Muscle layer of duodenum (tissue), 2 donors: ENCODE measurements around the gene HDC.

Experiments
- H3K27ac ChIP-seq: one replicate; pipeline ENCODE4 v1.7.0; 2013; ENCODE audit warnings: mild to moderate bottlenecking, low read length
- H3K27me3 ChIP-seq: one replicate; pipeline ENCODE4 v1.7.0; 2013; ENCODE audit warnings: low read depth, mild to moderate bottlenecking, control low read depth, low read length
- H3K36me3 ChIP-seq, 2 donors: one replicate each; pipeline ENCODE4 v1.7.0; 2013; ENCODE audit warnings: low read length in 2 of 2, control low read depth in 1 of 2, mild to moderate bottlenecking in 1 of 2; ENCODE audit not compliant: insufficient read depth in 2 of 2, control insufficient read depth in 1 of 2
- H3K4me1 ChIP-seq, 2 donors: one replicate each; pipeline ENCODE4 v1.7.0; 2013; ENCODE audit warnings: low read length in 2 of 2, mild to moderate bottlenecking in 2 of 2, control low read depth in 1 of 2, moderate library complexity in 1 of 2; ENCODE audit not compliant: insufficient read depth in 2 of 2, control insufficient read depth in 1 of 2
- H3K4me3 ChIP-seq, 2 donors: one replicate each; pipeline ENCODE4 v1.7.0; 2013; ENCODE audit warnings: low read length in 2 of 2, low read depth in 1 of 2, mild to moderate bottlenecking in 1 of 2
- H3K9me3 ChIP-seq, 2 donors: one replicate each; pipeline ENCODE4 v1.7.0; 2013; ENCODE audit warnings: low read length in 2 of 2, control low read depth in 1 of 2, mild to moderate bottlenecking in 1 of 2; ENCODE audit not compliant: control insufficient read depth in 1 of 2
- donor health status: healthy.

The HDC gene

DNA sequence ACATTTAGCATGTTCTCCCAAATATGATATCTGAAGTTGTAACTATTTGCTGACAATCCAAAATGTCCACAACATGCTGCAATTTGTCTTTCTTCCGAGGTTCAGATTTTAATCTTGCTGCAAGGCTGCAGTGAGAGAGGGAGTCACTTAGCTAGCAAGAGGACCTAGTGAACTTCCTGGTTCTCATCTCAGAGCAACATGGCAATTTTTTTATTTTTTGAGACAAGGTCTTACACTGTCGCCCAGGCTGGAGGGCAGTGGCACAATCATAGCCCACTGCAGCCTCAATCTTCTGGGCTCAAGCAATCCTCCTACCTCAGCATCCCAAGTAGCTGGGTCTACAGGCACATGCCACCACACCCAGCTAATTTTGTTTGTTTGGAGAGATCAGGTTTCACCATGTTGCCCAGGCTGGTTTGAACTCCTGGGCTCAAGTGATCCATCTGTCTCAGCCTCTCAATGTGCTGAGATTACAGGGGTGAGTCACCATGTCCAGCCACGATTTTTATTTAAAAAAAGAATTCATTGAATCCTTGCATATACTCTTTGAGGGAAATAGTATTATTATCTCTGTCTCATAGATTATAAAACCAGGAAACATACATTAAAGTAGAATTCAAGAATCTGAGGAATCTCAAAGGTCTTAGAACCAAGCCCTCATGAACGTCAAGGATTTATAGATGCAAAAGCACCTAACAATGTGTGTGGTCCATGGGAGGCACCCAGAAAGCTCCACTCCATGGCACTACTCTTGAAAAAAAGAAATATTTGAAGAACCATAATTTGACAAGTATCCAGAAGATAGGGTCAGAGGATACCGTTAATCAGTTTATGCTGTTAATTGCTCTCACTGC lies 9.1 kb downstream of the HDC start:
- Histone ChIP-seq H3K27me3 (no peaks in the 10 kb centered on the region), H3K9me3 (no peaks in the 10 kb centered on the region), H3K27ac (no peak overlapping the region), H3K4me1 (no peaks in the 10 kb centered on the region), H3K4me3 (no peak overlapping the region), H3K36me3 (no peaks in the 10 kb centered on the region)

DNA sequence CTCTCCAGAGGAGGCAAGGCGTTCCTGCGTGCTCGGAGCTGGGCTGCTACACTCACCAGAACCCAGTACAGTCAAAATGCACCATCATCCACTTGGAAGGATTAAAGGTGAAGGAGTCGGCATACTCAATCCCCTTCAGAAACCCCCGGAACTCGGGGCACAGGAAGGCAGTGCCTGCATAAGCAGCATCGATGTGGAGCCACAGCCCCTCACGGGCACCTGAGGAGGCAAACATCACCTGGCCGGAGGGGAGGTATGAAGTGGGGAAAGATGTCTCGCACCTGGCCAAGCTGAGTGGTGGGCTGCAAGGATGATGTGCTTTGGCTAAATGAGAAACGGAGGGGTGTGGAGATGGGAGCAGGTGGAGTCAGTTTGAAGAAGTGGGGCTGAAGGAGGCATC lies 13.0 kb downstream of the HDC start:
- Histone ChIP-seq H3K27me3 (no peaks in the 10 kb centered on the region), H3K27ac (no peak overlapping the region), H3K4me3 (no peak overlapping the region), H3K4me1 (no peaks in the 10 kb centered on the region), H3K9me3 (no peaks in the 10 kb centered on the region), H3K36me3 (no peaks in the 10 kb centered on the region)

DNA sequence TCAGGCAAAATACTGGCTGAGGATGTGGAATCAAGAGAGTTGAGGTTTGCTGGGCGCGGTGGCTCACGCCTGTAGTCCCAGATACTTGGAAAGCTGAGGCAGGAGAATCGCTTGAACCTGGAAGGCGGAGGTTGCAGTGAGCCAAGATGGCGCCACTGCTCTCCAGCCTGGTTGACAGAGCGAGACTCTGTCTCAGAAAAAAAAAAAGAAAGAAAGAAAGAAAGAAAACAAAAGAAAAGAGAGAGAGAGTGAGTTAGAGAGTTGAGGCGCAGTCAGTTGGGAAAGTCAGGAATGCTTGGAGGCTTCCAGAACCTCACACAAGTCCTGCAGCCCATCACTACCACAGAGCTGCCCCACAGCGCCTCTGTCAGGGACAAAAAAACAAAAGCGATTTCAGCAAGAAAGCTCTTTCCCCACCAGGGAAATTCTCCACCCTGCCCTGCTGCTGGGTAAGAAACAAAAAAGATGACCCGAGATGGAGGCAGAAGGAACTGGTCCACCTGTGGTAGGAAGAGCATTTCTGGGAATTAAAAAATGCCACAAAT lies 13.8 kb downstream of the HDC start:
- H3K36me3 ChIP-seq: no peaks in the 10 kb centered on the region
- no peak overlapping the region for H3K4me3 ChIP-seq
- no peaks in the 10 kb centered on the region for H3K27me3 ChIP-seq
- no peak overlapping the region for H3K27ac ChIP-seq
- H3K4me1 ChIP-seq: no peaks in the 10 kb centered on the region
- H3K9me3 ChIP-seq: no peaks in the 10 kb centered on the region

DNA sequence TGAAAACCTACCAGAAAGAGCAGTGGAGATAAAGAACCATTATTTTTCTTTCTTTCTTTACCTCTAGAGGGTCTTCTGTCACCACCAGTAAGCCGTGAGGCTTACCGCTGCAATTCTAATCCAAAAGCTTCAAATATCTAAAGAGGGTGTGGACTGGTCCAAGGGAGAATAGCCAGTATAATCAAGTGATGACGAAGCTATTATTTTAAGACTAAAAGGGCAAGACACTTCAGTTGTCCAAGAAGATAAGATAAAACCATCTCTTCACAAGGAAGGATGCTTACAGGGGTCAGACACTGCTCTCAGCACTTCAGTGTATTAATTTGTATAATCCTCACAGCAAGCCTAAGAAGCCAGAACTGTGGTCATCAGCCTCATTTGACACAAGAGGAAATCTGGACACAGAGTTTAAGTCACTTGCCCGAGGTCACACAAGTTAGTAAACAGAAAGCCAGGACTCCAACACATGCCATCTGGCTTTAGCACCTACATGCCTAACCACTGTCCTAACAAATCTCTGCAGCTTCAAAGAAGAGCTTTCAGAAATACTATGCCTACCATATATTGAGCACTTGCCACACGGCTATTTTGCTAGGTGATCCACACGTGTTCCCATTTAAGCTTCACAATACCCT lies 14.6 kb downstream of the HDC start:
- Histone ChIP-seq H3K27me3 (no peaks in the 10 kb centered on the region), H3K27ac (no peak overlapping the region)

DNA sequence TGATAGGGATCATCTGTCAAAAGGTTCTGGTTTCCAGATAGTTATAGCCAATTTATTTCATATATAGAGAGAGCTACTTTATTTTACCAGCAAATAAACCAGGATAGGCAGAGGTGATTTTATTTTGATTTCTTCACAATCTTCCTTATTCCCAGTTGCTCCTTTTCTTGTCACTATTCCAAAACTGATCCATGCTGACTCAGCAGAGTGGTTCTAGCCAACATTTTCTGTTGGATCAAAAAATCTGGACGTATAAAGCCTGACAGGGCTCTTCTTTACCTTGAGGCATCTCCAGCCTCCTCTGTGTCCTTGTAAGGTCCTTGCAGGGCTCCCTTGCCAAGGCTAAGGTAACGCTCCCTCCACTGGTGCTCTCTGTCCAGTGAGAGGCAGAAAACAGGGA lies 15.8 kb downstream of the HDC start:
- no peak overlapping the region for H3K27ac ChIP-seq
- H3K27me3 ChIP-seq: no peaks in the 10 kb centered on the region
- H3K9me3 ChIP-seq: no peaks in the 10 kb centered on the region
- no peak overlapping the region for H3K4me3 ChIP-seq
- no peaks in the 10 kb centered on the region for H3K4me1 ChIP-seq
- no peaks in the 10 kb centered on the region for H3K36me3 ChIP-seq

More for the DNA sequence above, 14.6 kb downstream of the HDC start:
- H3K4me1 ChIP-seq: no peaks in the 10 kb centered on the region
- no peak overlapping the region for H3K4me3 ChIP-seq
- H3K36me3 ChIP-seq: no peaks in the 10 kb centered on the region
- H3K9me3 ChIP-seq: no peaks in the 10 kb centered on the region

DNA sequence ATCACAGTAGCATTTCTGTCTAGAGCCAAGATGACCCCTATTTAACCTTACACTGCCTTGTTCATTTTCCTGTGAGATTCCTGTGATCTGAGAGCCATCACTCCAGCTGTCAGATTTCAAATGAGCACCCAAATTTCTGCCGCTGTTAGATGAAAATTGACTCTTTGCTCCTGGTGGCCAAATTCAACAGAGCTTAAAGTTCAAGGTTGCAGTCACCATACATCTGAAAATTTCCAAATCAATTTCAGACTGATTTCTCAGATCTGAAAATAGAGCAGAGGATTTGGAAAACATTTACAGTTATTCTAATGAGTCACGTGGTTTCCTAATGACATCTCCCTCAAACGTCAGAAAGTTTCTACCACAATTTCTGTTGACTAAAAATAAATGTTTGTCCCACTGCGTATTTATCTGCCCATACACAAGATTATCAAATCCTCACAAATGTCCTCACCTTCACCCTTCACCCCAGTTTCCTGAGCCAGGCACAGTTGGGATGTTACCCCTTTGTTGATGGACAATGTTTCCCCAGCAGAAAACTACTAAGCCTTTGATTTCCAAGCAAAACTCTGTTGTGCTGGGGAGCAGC lies 16.4 kb downstream of the HDC start:
- no peaks in the 10 kb centered on the region for H3K27me3 ChIP-seq

DNA sequence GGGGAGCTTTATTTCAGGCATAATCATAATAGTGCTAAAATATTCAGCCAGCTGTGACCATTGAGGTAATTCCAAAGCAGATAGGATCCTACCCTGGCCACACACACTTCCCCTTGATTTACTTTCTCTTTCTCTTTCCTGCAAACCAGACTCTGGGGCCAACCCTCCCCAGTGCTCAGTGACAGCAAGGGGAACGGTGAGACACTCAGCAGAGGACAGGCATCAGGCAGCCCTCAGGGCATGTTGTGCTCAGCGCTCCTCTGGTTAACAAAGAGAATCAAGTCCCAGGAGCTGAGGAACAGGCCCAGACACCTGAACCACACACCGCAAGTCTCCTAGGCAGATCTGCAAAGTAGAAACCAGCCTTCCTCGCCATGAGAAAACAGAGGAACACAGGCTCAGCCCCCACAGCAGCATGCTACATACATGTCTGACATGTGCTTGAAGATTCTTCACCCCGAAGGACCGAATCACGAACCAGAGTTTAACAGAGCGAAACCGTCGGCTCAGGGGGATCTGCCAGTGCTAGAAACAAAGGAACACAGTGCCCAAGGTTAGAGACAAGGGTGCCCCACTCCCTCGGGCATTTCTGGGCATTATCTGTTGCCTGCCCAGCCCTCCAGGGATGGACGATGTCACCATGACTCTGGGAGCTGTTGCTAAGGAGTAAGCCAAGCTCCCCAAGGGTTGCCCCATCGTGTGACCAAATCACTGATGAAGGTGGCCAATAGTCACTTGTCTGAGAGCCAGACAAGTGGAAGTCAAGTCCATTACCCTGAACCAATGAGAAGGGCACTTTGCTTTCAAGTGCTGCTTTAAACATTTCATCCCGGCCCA lies 17.5 kb downstream of the HDC start:
- H3K27ac ChIP-seq: no peak overlapping the region

More for the DNA sequence above, 16.4 kb downstream of the HDC start:
- no peaks in the 10 kb centered on the region for H3K36me3 ChIP-seq
- no peaks in the 10 kb centered on the region for H3K9me3 ChIP-seq
- no peak overlapping the region for H3K27ac ChIP-seq
- no peak overlapping the region for H3K4me3 ChIP-seq
- H3K4me1 ChIP-seq: no peaks in the 10 kb centered on the region

DNA sequence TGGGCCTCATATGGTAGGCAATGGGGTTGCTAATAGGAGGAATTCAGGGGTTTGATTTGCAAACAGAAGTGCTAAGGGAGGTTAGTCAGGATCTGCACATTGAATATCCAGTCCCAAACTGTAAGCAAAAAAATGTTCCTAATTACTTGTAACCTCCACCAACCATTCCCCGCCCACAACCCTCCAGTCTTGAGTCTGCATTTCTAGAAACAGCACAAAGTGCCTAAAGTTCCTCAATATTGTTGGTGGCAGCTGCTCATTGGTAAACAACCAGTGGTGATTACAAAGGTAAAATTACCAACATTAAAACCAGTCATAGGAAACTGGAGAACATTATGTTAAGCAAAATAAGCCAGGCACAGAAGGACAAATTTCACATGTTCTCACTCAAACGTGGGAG lies 18.9 kb downstream of the HDC start:
- no peaks in the 10 kb centered on the region for H3K36me3 ChIP-seq
- H3K27ac ChIP-seq: no peak overlapping the region
- H3K4me1 ChIP-seq: no peaks in the 10 kb centered on the region

More for the DNA sequence above, 17.5 kb downstream of the HDC start:
- Histone ChIP-seq H3K27me3 (no peaks in the 10 kb centered on the region), H3K4me1 (no peaks in the 10 kb centered on the region), H3K4me3 (no peak overlapping the region), H3K9me3 (no peaks in the 10 kb centered on the region), H3K36me3 (no peaks in the 10 kb centered on the region)

DNA sequence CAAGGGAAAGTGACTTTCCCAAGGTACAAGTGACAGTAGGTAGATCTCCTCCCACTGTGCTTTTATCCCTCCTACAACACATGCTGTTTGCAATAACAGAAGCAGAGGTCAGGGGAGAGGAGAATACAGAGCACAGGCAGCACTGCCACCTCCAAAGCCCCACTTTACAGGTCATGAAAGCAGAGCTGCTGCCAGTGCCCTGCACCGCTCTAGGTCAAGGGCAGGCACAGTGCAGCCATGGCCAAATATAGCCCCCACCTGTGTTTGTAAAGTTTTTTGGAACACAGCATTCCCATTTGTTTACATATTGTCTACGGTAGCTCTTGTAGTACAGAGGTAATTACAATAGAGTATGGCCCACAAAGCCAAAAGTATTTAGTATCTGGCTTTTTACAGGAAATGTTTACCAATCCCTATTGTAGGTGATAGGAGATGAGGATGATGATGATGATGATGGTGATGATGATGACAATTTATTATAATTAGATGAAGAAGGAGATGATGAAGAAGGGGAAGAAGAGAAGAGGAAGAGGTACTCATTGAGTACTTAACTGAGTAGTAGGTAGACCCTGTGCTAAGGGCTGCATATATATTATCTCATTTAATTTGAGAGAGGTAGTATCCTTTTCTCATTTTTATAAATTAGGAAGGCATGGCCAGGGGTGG lies 20.4 kb downstream of the HDC start:
- H3K9me3 ChIP-seq: no peaks in the 10 kb centered on the region
- H3K27ac ChIP-seq: no peak overlapping the region

More for the DNA sequence above, 18.9 kb downstream of the HDC start:
- Histone ChIP-seq H3K27me3 (no peaks in the 10 kb centered on the region), H3K9me3 (no peaks in the 10 kb centered on the region), H3K4me3 (no peak overlapping the region)

DNA sequence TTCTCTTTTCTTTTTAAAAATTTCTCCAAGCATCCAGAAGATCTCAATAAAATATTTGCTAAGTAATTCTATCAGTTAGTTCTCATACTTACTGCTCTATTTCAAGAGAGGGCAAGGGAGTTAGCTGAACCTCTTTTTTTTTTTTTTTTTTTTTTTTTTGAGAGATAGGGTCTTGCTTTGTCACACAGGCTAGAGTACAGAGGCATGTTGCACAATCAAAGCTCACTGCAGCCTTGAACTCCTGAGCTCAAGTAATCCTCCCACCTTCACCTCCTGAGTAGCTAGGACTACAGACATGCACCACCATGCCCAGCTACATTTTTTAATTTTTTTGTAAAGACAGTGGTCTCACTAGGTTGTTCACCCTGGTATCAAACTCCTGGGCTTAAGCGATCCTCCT lies 21.4 kb downstream of the HDC start:
- Histone ChIP-seq H3K9me3 (no peaks in the 10 kb centered on the region), H3K27me3 (no peaks in the 10 kb centered on the region), H3K4me3 (no peak overlapping the region), H3K4me1 (no peaks in the 10 kb centered on the region), H3K36me3 (no peaks in the 10 kb centered on the region), H3K27ac (no peak overlapping the region)

More for the DNA sequence above, 20.4 kb downstream of the HDC start:
- H3K27me3 ChIP-seq: no peaks in the 10 kb centered on the region
- no peaks in the 10 kb centered on the region for H3K4me1 ChIP-seq
- H3K4me3 ChIP-seq: no peak overlapping the region
- H3K36me3 ChIP-seq: no peaks in the 10 kb centered on the region
